GM18909 (cell line): ENCODE measurements around the gene SMARCA4.

Experiments
- ATAC-seq: cut with Tn5 transposase; IDR thresholded peaks from one replicate; pipeline ENCODE4 v1.9.1; 2021; ENCODE audit warnings: mild to moderate bottlenecking; ENCODE audit not compliant: unreplicated experiment, poor library complexity

Gene SMARCA4

GRCh38 chr19:11025997-11026396 lies 65.2 kb downstream of the SMARCA4 start:
- no peak for ATAC-seq

GRCh38 chr19:11027381-11027780 lies 66.6 kb downstream of the SMARCA4 start:
- no peak for ATAC-seq

GRCh38 chr19:11028146-11028545 lies 67.3 kb downstream of the SMARCA4 start:
- ATAC-seq: no peak

GRCh38 chr19:11031421-11032070 lies 70.7 kb downstream of the SMARCA4 start:
- no peak for ATAC-seq

- no peak for ATAC-seq
Observed at GRCh38 chr19:11033251-11033650, 72.4 kb downstream of the SMARCA4 start.

GRCh38 chr19:11033763-11034162 lies 72.9 kb downstream of the SMARCA4 start:
- ATAC-seq: no peak

DNA sequence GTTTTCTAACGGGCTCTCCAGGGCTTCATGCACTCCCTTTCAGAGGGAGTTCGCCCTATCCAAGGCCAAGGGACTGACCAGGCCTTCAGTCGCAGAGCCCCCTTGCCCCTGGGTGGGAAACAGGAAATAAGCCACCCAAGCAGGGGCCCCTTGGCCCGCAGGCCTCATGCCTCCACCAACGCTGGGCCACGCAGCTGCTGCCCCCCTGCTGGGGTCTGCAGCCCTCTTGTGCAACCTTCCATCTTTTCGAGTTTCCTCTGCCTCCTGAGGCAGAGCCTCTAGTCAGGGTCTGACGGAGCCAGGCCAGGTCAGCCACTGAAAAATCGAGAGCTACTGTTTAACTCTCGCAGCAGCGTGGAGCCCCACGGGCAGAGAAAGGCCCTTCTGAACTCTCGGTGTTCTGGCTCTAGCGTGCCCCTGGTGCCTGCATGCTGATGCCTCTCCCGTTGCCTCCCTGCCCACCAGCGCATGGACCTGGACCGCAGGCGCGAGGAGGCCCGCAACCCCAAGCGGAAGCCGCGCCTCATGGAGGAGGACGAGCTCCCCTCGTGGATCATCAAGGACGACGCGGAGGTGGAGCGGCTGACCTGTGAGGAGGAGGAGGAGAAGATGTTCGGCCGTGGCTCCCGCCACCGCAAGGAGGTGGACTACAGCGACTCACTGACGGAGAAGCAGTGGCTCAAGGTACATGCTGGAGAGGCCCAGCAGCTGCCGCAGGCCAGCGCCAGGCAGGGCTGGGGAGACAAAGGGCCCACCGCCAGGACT lies 73.8 kb downstream of the SMARCA4 start:
- no peak for ATAC-seq

- peak; percentile 77 for ATAC-seq
Observed at GRCh38 chr19:11035441-11036377, 74.9 kb downstream of the SMARCA4 start.

DNA sequence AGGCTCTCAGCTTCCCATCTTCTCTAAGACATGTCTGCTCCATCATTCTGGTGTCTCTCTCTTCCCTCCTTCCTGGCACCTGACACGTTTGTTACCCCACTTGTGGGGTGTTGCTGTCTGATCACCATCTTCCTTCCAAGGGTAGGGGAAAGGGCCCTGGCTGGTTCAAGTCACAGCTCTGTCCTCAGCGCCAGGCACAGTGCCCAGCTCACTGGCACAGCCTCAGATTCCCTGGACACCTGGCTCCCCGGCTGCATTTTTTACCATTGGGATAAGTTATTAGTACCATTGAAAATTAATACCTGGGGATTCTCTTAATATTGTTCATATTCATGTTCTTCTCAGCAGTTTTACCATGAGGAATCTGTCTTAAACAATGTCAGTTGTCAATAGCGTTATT lies 77.7 kb downstream of the SMARCA4 start:
- no peak for ATAC-seq

DNA sequence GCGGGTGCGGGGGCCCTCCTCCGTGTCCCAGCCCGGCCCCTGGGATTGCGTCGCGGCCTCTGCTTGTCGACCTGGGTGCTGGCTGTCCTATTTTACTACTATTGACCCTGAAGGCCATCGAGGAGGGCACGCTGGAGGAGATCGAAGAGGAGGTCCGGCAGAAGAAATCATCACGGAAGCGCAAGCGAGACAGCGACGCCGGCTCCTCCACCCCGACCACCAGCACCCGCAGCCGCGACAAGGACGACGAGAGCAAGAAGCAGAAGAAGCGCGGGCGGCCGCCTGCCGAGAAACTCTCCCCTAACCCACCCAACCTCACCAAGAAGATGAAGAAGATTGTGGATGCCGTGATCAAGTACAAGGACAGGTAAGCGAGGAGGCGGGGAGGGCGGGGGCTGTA lies 80.4 kb downstream of the SMARCA4 start:
- no peak for ATAC-seq

DNA sequence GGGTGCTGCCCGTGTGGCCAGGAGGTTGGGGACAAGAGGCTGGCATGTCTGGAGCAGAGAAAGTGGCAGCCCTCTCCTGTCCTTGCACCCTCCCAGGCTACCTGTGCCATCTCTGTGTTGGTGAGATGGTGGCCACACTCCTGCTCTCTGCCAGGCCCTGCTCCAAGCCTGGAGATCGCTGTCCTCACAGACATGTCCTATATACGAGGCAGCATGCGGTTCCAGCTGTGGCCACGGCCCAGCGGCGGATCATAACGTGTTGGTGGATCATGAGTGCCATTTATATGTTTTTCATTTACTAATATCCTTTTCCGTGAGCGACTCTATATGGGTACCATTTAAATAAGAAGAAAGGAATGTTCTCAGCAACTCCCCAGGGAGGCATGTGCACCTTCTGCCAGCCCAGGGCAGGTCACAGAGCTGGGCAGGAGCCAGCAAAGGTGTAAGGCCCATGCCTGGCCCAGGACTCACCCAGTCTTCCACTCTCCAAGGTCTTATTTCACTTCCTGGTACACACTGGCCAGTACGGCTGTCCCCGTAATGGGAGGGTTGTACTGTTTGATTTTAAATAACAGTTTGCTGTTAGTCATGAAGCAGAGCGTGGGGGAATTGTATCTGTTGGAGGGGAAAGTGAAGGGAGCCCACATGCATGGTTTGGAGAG lies 81.3 kb downstream of the SMARCA4 start:
- no peak for ATAC-seq

DNA sequence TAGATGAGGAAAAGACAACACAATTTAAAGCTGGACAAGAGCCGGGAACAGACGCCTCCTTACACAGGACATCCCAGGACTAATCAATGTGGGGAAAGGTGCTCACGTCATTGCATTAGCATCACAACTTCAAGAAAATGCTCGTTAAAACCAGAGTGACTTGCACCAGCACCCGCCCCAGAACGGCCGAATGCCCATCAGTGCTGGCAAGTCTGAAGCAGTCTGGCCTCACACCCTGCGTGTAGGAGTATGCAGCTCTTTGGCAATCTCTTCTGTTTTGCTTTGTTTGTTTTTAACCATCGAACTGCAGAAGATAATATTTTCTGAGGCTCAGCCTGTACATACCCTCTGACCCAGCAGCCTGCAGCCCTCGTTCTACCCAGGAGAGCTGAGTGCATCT lies 83.6 kb downstream of the SMARCA4 start:
- ATAC-seq: no peak

DNA sequence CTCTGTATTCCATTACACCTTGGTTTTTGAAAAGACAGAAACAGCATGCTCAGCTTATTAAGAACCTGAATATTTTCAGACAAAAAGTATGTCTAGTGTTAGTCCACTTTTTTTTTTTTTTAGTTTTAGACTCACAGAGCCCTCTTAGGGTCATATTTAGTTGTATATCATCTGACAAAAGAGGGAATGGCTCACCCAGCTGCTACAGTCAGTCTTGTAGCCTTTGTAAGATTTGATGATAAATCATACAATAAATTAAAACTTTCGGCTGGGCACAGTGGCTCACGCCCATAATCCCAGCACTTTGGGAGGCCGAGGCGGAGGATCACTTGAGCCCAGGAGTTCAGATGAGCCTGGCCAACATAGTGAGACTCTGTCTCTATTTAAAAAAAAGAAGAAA lies 84.7 kb downstream of the SMARCA4 start:
- no peak for ATAC-seq

DNA sequence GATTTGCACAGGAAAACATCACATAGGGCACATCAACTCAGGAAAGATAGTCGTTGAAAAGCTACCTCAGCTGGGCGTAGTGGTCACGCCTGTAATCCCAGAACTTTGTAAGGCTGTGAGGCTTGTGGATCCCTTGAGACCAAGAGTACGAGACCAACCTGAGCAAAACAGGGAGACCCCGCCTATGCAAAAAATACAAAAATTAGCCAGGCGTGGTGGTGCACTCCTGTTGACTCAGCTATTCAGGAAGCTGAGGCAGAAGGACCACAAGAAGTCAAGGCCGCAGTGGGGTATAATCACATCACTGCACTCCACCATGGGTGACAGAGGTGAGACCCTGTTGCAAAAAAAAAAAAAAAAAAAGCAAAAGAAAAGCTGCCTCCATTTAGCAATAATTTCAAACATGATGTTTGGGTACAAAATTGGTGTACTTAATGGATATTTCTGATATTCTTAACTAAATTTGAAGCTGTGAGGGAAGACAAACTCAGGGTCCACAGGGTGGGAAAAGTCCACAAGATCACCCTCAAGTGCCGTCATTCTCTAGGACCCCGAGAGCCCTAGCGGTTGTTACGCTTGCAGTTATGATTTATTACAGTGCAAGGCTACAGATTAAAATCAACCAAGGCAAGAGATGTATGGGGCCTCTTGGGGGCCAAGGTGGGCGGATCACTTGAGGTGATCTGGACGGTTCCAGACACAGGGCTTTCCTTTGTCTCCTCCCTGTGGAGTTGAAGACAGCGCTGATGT lies 86.0 kb downstream of the SMARCA4 start:
- ATAC-seq: no peak

DNA sequence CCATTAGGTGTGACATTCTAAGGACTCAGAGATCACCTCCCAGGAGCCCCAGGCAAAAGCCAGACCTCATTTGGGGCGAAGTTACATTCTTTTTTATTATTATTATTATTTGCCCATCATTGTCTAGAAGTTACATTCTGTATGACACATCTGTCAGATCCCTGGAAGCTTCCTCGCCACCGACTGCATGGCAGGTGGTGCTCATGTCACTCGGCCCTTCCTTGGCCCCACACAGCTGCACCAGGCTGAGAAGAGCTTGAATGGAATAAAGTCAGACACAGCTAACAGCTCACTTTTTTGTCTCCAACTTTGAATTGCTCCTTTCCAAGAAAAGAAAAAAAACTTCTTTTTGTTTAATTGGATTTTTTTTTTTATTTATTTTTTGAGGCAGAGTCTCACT lies 87.0 kb downstream of the SMARCA4 start:
- ATAC-seq: no peak

GRCh38 chr19:11050323-11051114 lies 89.7 kb downstream of the SMARCA4 start:
- no peak for ATAC-seq

GRCh38 chr19:11053817-11054195 lies 93.0 kb downstream of the SMARCA4 start:
- ATAC-seq: no peak

DNA sequence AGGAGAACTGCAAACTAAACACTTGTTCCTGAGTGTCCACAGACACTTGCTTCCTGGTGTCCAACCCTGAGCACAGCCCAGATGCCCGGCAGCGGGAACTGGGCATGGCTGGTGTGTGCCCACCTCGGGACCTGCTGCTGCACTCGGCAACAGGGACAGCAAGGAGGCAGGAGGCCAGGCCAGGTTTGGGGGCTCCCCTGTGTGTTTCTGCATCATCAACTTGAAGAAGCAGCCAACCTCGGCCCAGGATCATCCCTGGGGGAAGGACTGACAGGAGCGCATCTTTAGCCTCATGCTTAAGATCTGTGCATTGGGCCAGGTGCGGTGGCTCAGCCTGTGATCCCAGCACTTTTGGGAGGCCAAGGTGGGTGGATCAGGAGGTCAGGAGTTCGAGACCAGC lies 93.4 kb downstream of the SMARCA4 start:
- no peak for ATAC-seq

GRCh38 chr19:11054628-11055027 lies 93.8 kb downstream of the SMARCA4 start:
- ATAC-seq: no peak
